Common myeloid progenitor, CD34-positive (primary cell): ENCODE data around the gene DOCK2.
A peak's percentile ranks its signal among the peaks of the same experiment; 100 is the strongest.

Source experiments
- CTCF ChIA-PET: fragments of 350-600 bp; sonication (Branson Sonifier 250); formaldehyde crosslinking; loops from one replicate; lab custom pipeline; 2021; ENCODE audit warnings: antibody characterized with exemption; lab: Charles Lee
- POLR2A ChIA-PET: fragments of 350-600 bp; sonication (Branson Sonifier 250); formaldehyde crosslinking; loops from one replicate; lab custom pipeline; 2021; ENCODE audit warnings: antibody characterized with exemption; lab: Charles Lee
- DNase-seq, 3 donors: peaks; one replicate each; pipeline versions ENCODE4 v3.0.0 to v3.0.0-alpha.2; 2013
- H3K27ac ChIP-seq, 2 experiments: 1 replicate in 1 of 2; 2 replicates in 1 of 2; pipeline ENCODE4 v1.7.0; 2013; ENCODE audit warnings: inconsistent platforms in 2 of 2, low read length in 2 of 2, mild to moderate bottlenecking in 2 of 2, low read depth in 1 of 2, moderate library complexity in 1 of 2; ENCODE audit not compliant: severe bottlenecking in 2 of 2, insufficient read depth in 1 of 2, poor library complexity in 1 of 2
- H3K27me3 ChIP-seq, 5 experiments: replicated peaks in 2 of 5; 1 replicate in 3 of 5; 2 replicates in 2 of 5; pipeline versions ENCODE4 v1.6.1 to v1.7.0; 2013; ENCODE audit warnings: low read length in 4 of 5, mild to moderate bottlenecking in 2 of 5, moderate library complexity in 2 of 5, inconsistent platforms in 1 of 5; ENCODE audit not compliant: insufficient read depth in 5 of 5, control insufficient read depth in 4 of 5
- H3K36me3 ChIP-seq, 4 experiments: 1 replicate in 2 of 4; 2 replicates in 2 of 4; pipeline versions ENCODE4 v1.6.1 to v1.7.0; 2013; ENCODE audit warnings: low read length in 3 of 4, control low read depth in 1 of 4, mild to moderate bottlenecking in 1 of 4; ENCODE audit not compliant: control insufficient read depth in 4 of 4, insufficient read depth in 4 of 4
- H3K4me1 ChIP-seq, 4 experiments: 1 replicate in 3 of 4; 2 replicates in 1 of 4; pipeline versions ENCODE4 v1.6.1 to v1.7.1; 2013; ENCODE audit warnings: low read length in 3 of 4, mild to moderate bottlenecking in 3 of 4, control low read depth in 1 of 4, inconsistent platforms in 1 of 4, moderate library complexity in 1 of 4; ENCODE audit not compliant: control insufficient read depth in 4 of 4, insufficient read depth in 4 of 4; ENCODE audit errors: control extremely low read depth in 1 of 4
- H3K4me3 ChIP-seq, 7 experiments: 1 replicate in 4 of 7; 2 replicates in 3 of 7; pipeline versions ENCODE4 v1.5.1 to v1.7.0; 2013; ENCODE audit warnings: mild to moderate bottlenecking in 7 of 7, low read length in 6 of 7, moderate library complexity in 6 of 7, inconsistent platforms in 2 of 7, low read depth in 2 of 7, control low read depth in 1 of 7; ENCODE audit not compliant: insufficient read depth in 4 of 7, control insufficient read depth in 1 of 7; ENCODE audit errors: extremely low read depth in 1 of 7
- H3K9me3 ChIP-seq, 5 experiments: 1 replicate in 4 of 5; 2 replicates in 1 of 5; pipeline versions ENCODE4 v1.6.1 to v1.7.1; 2013; ENCODE audit warnings: low read length in 4 of 5, mild to moderate bottlenecking in 2 of 5, inconsistent platforms in 1 of 5, low read depth in 1 of 5, moderate library complexity in 1 of 5; ENCODE audit not compliant: control insufficient read depth in 4 of 5, insufficient read depth in 2 of 5; ENCODE audit errors: control extremely low read depth in 1 of 5
- WGBS: methylation state at CpG from one replicate; pipeline ENCODE4 v1.1.5; 2013; ENCODE audit not compliant: insufficient coverage; 5-methylcytosine and 5-hydroxymethylcytosine counted together

DOCK2 gene

GRCh38 chr5:170067574-170068170 is 430.6 kb downstream of the DOCK2 start:
- ChIA-PET POLR2A (no interaction called here), CTCF (interaction anchor here (1.5 kb wide), 1 partner anchor 10 kb away, joined by 4 read pairs; no protein-coding TSS in a partner anchor)
- H3K9me3 ChIP-seq, result peaks cover 0 to 5% (median 0%) of the 10 kb centered on the region in 5 experiments
- no peaks in the 10 kb centered on the region for H3K27me3 ChIP-seq
- H3K36me3 ChIP-seq, result peaks cover 30 to 70% (median 63%) of the 10 kb centered on the region in 4 experiments
- H3K27ac ChIP-seq, result no peak overlapping the region
- no peak for DNase-seq
- H3K4me3 ChIP-seq, result no peak overlapping the region
- H3K4me1 ChIP-seq, result no peaks in the 10 kb centered on the region
- 100% methylated on average over 1 of the region's 4 CpGs for WGBS

- no peaks in the 10 kb centered on the region for H3K9me3 ChIP-seq
- H3K4me1 ChIP-seq, result no peaks in the 10 kb centered on the region
- H3K36me3 ChIP-seq, result peaks cover 23 to 58% (median 52%) of the 10 kb centered on the region in 4 experiments
- ChIA-PET CTCF (interaction anchor here (1.5 kb wide), 1 partner anchor 177 kb away, joined by 3 read pairs; no protein-coding TSS in a partner anchor), POLR2A (no interaction called here)
- 85% methylated on average over 2 of the region's 5 CpGs for WGBS
- DNase-seq, result no peak
- no peaks in the 10 kb centered on the region for H3K27me3 ChIP-seq
- no peak overlapping the region for H3K4me3 ChIP-seq
- H3K27ac ChIP-seq, result no peak overlapping the region
These were observed 432.4 kb downstream of the DOCK2 start for GRCh38 chr5:170069512-170069911.

GRCh38 chr5:170070556-170071412 is 433.7 kb downstream of the DOCK2 start:
- Histone ChIP-seq H3K36me3 (peaks cover 28 to 70% (median 61%) of the 10 kb centered on the region in 4 experiments), H3K9me3 (no peaks in the 10 kb centered on the region), H3K4me1 (no peaks in the 10 kb centered on the region), H3K4me3 (no peak overlapping the region), H3K27ac (no peak overlapping the region), H3K27me3 (no peaks in the 10 kb centered on the region)
- ChIA-PET CTCF (interaction anchor here (1.2 to 1.8 kb wide), 4 partner anchors 7 to 28 kb away, joined by 4 to 5 read pairs (median 4); no protein-coding TSS in a partner anchor), POLR2A (interaction anchor here (0.7 kb wide), 1 partner anchor 111 kb away, joined by 3 read pairs; no protein-coding TSS in a partner anchor)
- DNase-seq, result peak in 2 of 3 donors; percentile 5
- 96% methylated on average over 12 of the region's 14 CpGs for WGBS

GRCh38 chr5:170071748-170072147 is 434.7 kb downstream of the DOCK2 start:
- POLR2A ChIA-PET, result no interaction called here

GRCh38 chr5:170075696-170076095 is 438.6 kb downstream of the DOCK2 start:
- ChIA-PET POLR2A (no interaction called here), CTCF (no interaction called here)
- 98% methylated on average over 7 of the region's 7 CpGs for WGBS
- no peaks in the 10 kb centered on the region for H3K9me3 ChIP-seq
- no peak for DNase-seq
- H3K36me3 ChIP-seq, result peaks cover 31 to 80% (median 69%) of the 10 kb centered on the region in 4 experiments
- H3K27ac ChIP-seq, result no peak overlapping the region
- H3K4me1 ChIP-seq, result no peaks in the 10 kb centered on the region
- H3K27me3 ChIP-seq, result no peaks in the 10 kb centered on the region
- no peak overlapping the region for H3K4me3 ChIP-seq

More at GRCh38 chr5:170071748-170072147, 434.7 kb downstream of the DOCK2 start:
- Histone ChIP-seq H3K27ac (no peak overlapping the region), H3K36me3 (peaks cover 33 to 79% (median 68%) of the 10 kb centered on the region in 4 experiments), H3K27me3 (no peaks in the 10 kb centered on the region), H3K4me1 (no peaks in the 10 kb centered on the region), H3K9me3 (no peaks in the 10 kb centered on the region), H3K4me3 (no peak overlapping the region)
- no peak for DNase-seq
- WGBS, result no CpG with 5 or more reads among the region's 2 CpGs
- CTCF ChIA-PET, result interaction anchor here (1.2 to 1.8 kb wide), 3 partner anchors 8 to 27 kb away, joined by 4 to 5 read pairs (median 4); no protein-coding TSS in a partner anchor

- H3K27me3 ChIP-seq, result no peaks in the 10 kb centered on the region
- no peaks in the 10 kb centered on the region for H3K9me3 ChIP-seq
- no peak overlapping the region for H3K4me3 ChIP-seq
- DNase-seq, result no peak
- H3K4me1 ChIP-seq, result no peaks in the 10 kb centered on the region
- H3K27ac ChIP-seq, result no peak overlapping the region
- POLR2A ChIA-PET, result no interaction called here
- no CpG with 5 or more reads among the region's 1 CpG for WGBS
- CTCF ChIA-PET, result no interaction called here
- peaks cover 34 to 80% (median 66%) of the 10 kb centered on the region in 4 experiments for H3K36me3 ChIP-seq
These were observed 439.1 kb downstream of the DOCK2 start for GRCh38 chr5:170076211-170076610.

- POLR2A ChIA-PET, result no interaction called here
- Histone ChIP-seq H3K9me3 (no peaks in the 10 kb centered on the region), H3K4me3 (no peak overlapping the region), H3K36me3 (peaks cover 35 to 83% (median 66%) of the 10 kb centered on the region in 4 experiments), H3K27ac (no peak overlapping the region), H3K27me3 (no peaks in the 10 kb centered on the region), H3K4me1 (no peaks in the 10 kb centered on the region)
- CTCF ChIA-PET, result no interaction called here
- no peak for DNase-seq
These were observed 439.7 kb downstream of the DOCK2 start for GRCh38 chr5:170076739-170077138.
